IPS-18c (cell line): Measurements from ENCODE around the gene LBX1.

Source experiments
- H3K4me3 ChIP-seq: 2 replicates; pipeline ENCODE4 v1.7.0; 2013; ENCODE audit warnings: low read depth, mild to moderate bottlenecking, low read length, moderate library complexity; ENCODE audit not compliant: insufficient read depth
- H3K9me3 ChIP-seq: one replicate; pipeline ENCODE4 v1.6.1; 2013; ENCODE audit warnings: mild to moderate bottlenecking, low read length, moderate library complexity; ENCODE audit not compliant: control insufficient read depth, insufficient read depth

The LBX1 gene

GRCh38 chr10:101250136-101250535 is 20.9 kb upstream of the LBX1 start:
- no peaks in the 10 kb centered on the region for H3K9me3 ChIP-seq
- no peak overlapping the region for H3K4me3 ChIP-seq

GRCh38 chr10:101249171-101249581 is 19.9 kb upstream of the LBX1 start:
- Histone ChIP-seq H3K9me3 (no peaks in the 10 kb centered on the region), H3K4me3 (no peak overlapping the region)

- Histone ChIP-seq H3K4me3 (no peak overlapping the region), H3K9me3 (no peaks in the 10 kb centered on the region)
Measured at GRCh38 chr10:101246639-101247038, 17.4 kb upstream of the LBX1 start.

- no peaks in the 10 kb centered on the region for H3K9me3 ChIP-seq
- H3K4me3 ChIP-seq: no peak overlapping the region
Measured at GRCh38 chr10:101244321-101245050, 15.2 kb upstream of the LBX1 start.

- H3K9me3 ChIP-seq: no peaks in the 10 kb centered on the region
- no peak overlapping the region for H3K4me3 ChIP-seq
Measured at GRCh38 chr10:101241840-101242707, 12.8 kb upstream of the LBX1 start.

GRCh38 chr10:101238732-101239105 is 9.5 kb upstream of the LBX1 start:
- Histone ChIP-seq H3K4me3 (no peak overlapping the region), H3K9me3 (peaks cover 3% of the 10 kb centered on the region)

- Histone ChIP-seq H3K9me3 (peaks cover 3% of the 10 kb centered on the region), H3K4me3 (no peak overlapping the region)
Measured at GRCh38 chr10:101237982-101238731, 8.9 kb upstream of the LBX1 start.

- H3K4me3 ChIP-seq: peak overlapping the region; percentile 52
- H3K9me3 ChIP-seq: peaks cover 3% of the 10 kb centered on the region
Measured at GRCh38 chr10:101237081-101237981, 8.1 kb upstream of the LBX1 start.

GRCh38 chr10:101236376-101237080 is 7.3 kb upstream of the LBX1 start:
- Histone ChIP-seq H3K9me3 (peaks cover 3% of the 10 kb centered on the region), H3K4me3 (peak overlapping the region; percentile 52)

GRCh38 chr10:101235766-101236165 is 6.5 kb upstream of the LBX1 start:
- no peak overlapping the region for H3K4me3 ChIP-seq

GRCh38 chr10:101234333-101234732 is 5.1 kb upstream of the LBX1 start:
- H3K9me3 ChIP-seq: peaks cover 3% of the 10 kb centered on the region
- H3K4me3 ChIP-seq: no peak overlapping the region

More at GRCh38 chr10:101235766-101236165, 6.5 kb upstream of the LBX1 start:
- peaks cover 3% of the 10 kb centered on the region for H3K9me3 ChIP-seq

- Histone ChIP-seq H3K4me3 (no peak overlapping the region), H3K9me3 (peaks cover 3% of the 10 kb centered on the region)
Measured at GRCh38 chr10:101233863-101234262, 4.6 kb upstream of the LBX1 start.

- H3K9me3 ChIP-seq: peaks cover 3% of the 10 kb centered on the region
- H3K4me3 ChIP-seq: no peak overlapping the region
Measured at GRCh38 chr10:101233443-101233842, 4.2 kb upstream of the LBX1 start.

- Histone ChIP-seq H3K4me3 (no peak overlapping the region), H3K9me3 (peaks cover 3% of the 10 kb centered on the region)
Measured at GRCh38 chr10:101231912-101232689, 2.8 kb upstream of the LBX1 start.

- Histone ChIP-seq H3K9me3 (peaks cover 3% of the 10 kb centered on the region), H3K4me3 (no peak overlapping the region)
Measured at GRCh38 chr10:101231092-101231491, 1.8 kb upstream of the LBX1 start.
